Measurements from ENCODE around the gene VAMP8.
"Not testable (repeated sequence)": the region's sequence is repeated elsewhere in the genome, so short reads cannot be mapped to it uniquely, and the experiment has no call there.

Gene VAMP8

GRCh38 chr2:85600951-85601770, 23.8 kb downstream of the VAMP8 start:
- Histone ChIP-seq H3K36me3 (ENCODE audit: control insufficient read depth, low read length) (peaks cover 18% of the 10 kb centered on the region), H3F3A (ENCODE audit: control insufficient read depth, insufficient read depth) (peaks cover 9% of the 10 kb centered on the region; the same call in 1 of the 2 replicates), H3K4me2 (ENCODE audit: low read length) (peak overlapping the region; percentile 85; the same call in 1 of the 2 replicates), H3K27me3 (ENCODE audit: control insufficient read depth, low read length) (no peaks in the 10 kb centered on the region), H3K4me3 (ENCODE audit: low read length) (peak overlapping the region; percentile 80; the same call in 1 of the 2 replicates), H3K9me3 (ENCODE audit: control insufficient read depth, insufficient read depth, low read length) (no peaks in the 10 kb centered on the region), H3K79me2 (ENCODE audit: control insufficient read depth, low read length) (peaks cover 15% of the 10 kb centered on the region), H3K9me2 (replicated peaks; ENCODE audit: control insufficient read depth, low read length) (no peaks in the 10 kb centered on the region), H3K27ac (ENCODE audit: low read depth, low read length) (no peak overlapping the region), H3K4me1 (ENCODE audit: control insufficient read depth, low read length) (peaks cover 37% of the 10 kb centered on the region), H4K20me1 (ENCODE audit: control insufficient read depth, insufficient read depth, low read depth, low read length) (no peaks in the 10 kb centered on the region)
- TF ChIP-seq CTCF (IDR thresholded peaks at IDR 0.05; ENCODE audit: low read depth, low read length, poor library complexity, severe bottlenecking): no peak
- no peak for TF ChIP-seq EZH2phosphoT487 (IDR thresholded peaks at IDR 0.05; ENCODE audit: borderline replicate concordance, low read length)

- no peak overlapping the region for H3K27ac ChIP-seq (ENCODE audit: low read depth, low read length)
- H4K20me1 ChIP-seq (ENCODE audit: control insufficient read depth, insufficient read depth, low read depth, low read length): no peaks in the 10 kb centered on the region
- peak overlapping the region; percentile 80 for H3K4me3 ChIP-seq (ENCODE audit: low read length)
- peaks cover 30% of the 10 kb centered on the region for H3K4me1 ChIP-seq (ENCODE audit: control insufficient read depth, low read length)
- H3K4me2 ChIP-seq (ENCODE audit: low read length): peak overlapping the region; percentile 85
- TF ChIP-seq EZH2phosphoT487 (IDR thresholded peaks at IDR 0.05; ENCODE audit: borderline replicate concordance, low read length) (no peak), CTCF (IDR thresholded peaks at IDR 0.05; ENCODE audit: low read depth, low read length, poor library complexity, severe bottlenecking) (no peak)
- H3K27me3 ChIP-seq (ENCODE audit: control insufficient read depth, low read length): no peaks in the 10 kb centered on the region
- H3K9me3 ChIP-seq (ENCODE audit: control insufficient read depth, insufficient read depth, low read length): no peaks in the 10 kb centered on the region
- H3F3A ChIP-seq (ENCODE audit: control insufficient read depth, insufficient read depth): peaks cover 9% of the 10 kb centered on the region; the same call in 1 of the 2 replicates
- H3K79me2 ChIP-seq (ENCODE audit: control insufficient read depth, low read length): peaks cover 7% of the 10 kb centered on the region
- no peaks in the 10 kb centered on the region for H3K9me2 ChIP-seq (replicated peaks; ENCODE audit: control insufficient read depth, low read length)
- H3K36me3 ChIP-seq (ENCODE audit: control insufficient read depth, low read length): peaks cover 12% of the 10 kb centered on the region
Observed at GRCh38 chr2:85601771-85602475, 24.5 kb downstream of the VAMP8 start.

DNA sequence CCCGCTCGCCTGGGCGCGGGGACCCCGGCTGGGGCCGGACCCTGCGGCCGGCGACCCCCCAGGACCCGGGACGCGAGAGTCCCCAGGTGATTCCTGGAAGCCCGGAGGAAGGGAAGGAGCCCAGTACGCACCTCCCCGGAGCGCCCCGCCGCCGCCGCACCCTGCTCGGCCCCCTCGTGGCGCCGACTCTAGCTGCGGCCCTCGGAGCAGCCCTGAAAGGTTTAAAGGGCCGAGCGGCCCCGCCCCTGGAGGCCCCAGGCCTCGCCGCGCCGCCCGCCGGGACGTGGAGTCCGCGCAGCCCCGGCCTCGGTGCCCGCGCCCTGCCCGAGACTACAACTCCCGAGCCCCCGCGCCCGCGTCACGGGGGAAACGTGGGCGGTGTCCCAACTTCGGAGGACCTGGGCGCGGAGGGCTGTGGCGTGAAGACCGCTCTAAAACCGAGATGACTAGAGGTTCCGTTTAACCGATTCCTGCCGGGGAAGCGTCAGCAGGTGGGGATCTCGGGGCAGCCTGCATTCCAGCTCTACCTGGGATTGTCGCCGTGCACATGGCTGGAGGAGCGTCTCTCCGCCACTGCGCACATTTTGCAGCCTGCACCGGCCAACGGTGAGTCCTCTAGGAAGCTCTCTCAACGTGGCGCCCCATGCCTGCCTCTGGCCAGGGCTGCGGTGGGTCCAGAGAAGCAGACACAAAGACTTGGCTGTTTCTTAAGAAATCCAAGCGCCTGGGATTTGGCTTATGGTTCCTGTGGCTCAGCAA, 25.3 kb downstream of the VAMP8 start, which contains the start of gene TMEM150A:
Gene TMEM150A (minus strand): TSS at position 223 of the 759 bp plus-strand sequence. CDS start 750 bp downstream, outside the sequence.
- Histone ChIP-seq H3K36me3 (ENCODE audit: control insufficient read depth, low read length) (peaks cover 11% of the 10 kb centered on the region), H3K27ac (ENCODE audit: low read depth, low read length) (no peak within 1 kb of the TSS), H3K4me1 (ENCODE audit: control insufficient read depth, low read length) (peaks cover 22% of the 10 kb centered on the region), H3K27me3 (ENCODE audit: control insufficient read depth, low read length) (no peaks in the 10 kb centered on the region), H3K9me3 (ENCODE audit: control insufficient read depth, insufficient read depth, low read length) (no peaks in the 10 kb centered on the region), H4K20me1 (ENCODE audit: control insufficient read depth, insufficient read depth, low read depth, low read length) (no peaks in the 10 kb centered on the region), H3F3A (ENCODE audit: control insufficient read depth, insufficient read depth) (peaks cover 9% of the 10 kb centered on the region; the same call in 1 of the 2 replicates), H3K79me2 (ENCODE audit: control insufficient read depth, low read length) (no peaks in the 10 kb centered on the region; the same call in 1 of the 2 replicates), H3K4me2 (ENCODE audit: low read length) (peak within 1 kb of the TSS; percentile 85), H3K4me3 (ENCODE audit: low read length) (peak within 1 kb of the TSS; percentile 80), H3K9me2 (replicated peaks; ENCODE audit: control insufficient read depth, low read length) (no peaks in the 10 kb centered on the region)
- TF ChIP-seq CTCF (IDR thresholded peaks at IDR 0.05; ENCODE audit: low read depth, low read length, poor library complexity, severe bottlenecking) (peak; percentile 35), EZH2phosphoT487 (IDR thresholded peaks at IDR 0.05; ENCODE audit: borderline replicate concordance, low read length) (no peak)

DNA sequence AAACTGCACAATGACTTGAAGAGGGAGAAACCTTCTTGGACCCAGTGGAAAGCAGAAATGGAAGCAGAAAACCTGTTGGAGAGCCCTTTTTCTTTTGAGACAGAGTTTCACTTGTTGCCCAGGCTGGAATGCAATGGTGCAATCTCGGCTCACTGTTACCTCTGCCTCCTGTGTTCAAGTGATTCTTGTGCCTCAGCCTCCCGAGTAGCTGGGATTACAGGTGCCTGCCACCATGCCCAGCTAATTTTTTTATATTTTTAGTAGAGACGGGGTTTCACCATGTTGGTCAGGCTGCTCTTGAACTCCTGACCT, 26.7 kb downstream of the VAMP8 start:
- not testable (repeated sequence) for H3K4me3 ChIP-seq (ENCODE audit: low read length); H3K27me3 ChIP-seq (ENCODE audit: control insufficient read depth, low read length)
- H3K4me1 ChIP-seq (ENCODE audit: control insufficient read depth, low read length): peaks cover 11% of the 10 kb centered on the region

More for the DNA sequence above, 26.7 kb downstream of the VAMP8 start:
- Histone ChIP-seq H3K36me3 (ENCODE audit: control insufficient read depth, low read length) (peaks cover 18% of the 10 kb centered on the region), H3K4me2 (ENCODE audit: low read length) (peak overlapping the region; percentile 85; the same call in 1 of the 2 replicates)
- not testable (repeated sequence) for H3K27ac ChIP-seq (ENCODE audit: low read depth, low read length); H3F3A ChIP-seq (ENCODE audit: control insufficient read depth, insufficient read depth); H3K9me2 ChIP-seq (replicated peaks; ENCODE audit: control insufficient read depth, low read length); H4K20me1 ChIP-seq (ENCODE audit: control insufficient read depth, insufficient read depth, low read depth, low read length); H3K79me2 ChIP-seq (ENCODE audit: control insufficient read depth, low read length); H3K9me3 ChIP-seq (ENCODE audit: control insufficient read depth, insufficient read depth, low read length)

All from DOHH2 (cell line).